GM12878 (cell line): ENCODE data around the gene ACYP2.

Source experiments
- CEBPB ChIP-seq, 2 experiments: fragments of 150-350 bp in 1 of 2; IDR thresholded peaks; 2 replicates each; pipeline ENCODE4 v1.6.1; 2012 to 2014; ENCODE audit warnings: low read depth in 2 of 2, low read length in 2 of 2, borderline replicate concordance in 1 of 2, inconsistent platforms in 1 of 2
- NFYB ChIP-seq: IDR thresholded peaks from 2 replicates; pipeline ENCODE4 v1.6.1; 2011; ENCODE audit warnings: low read depth, mild to moderate bottlenecking, low read length, improper control_type of control experiment, moderate library complexity; ENCODE audit not compliant: insufficient read depth
- TF ChIP-seq, protein P1 (sequence below), 3 experiments: IDR thresholded peaks in 2 of 3; conservative IDR thresholded peaks in 1 of 3; 2 replicates each; pipeline ENCODE4 v1.5.1; 2011; ENCODE audit warnings: low read depth in 3 of 3, low read length in 3 of 3, mild to moderate bottlenecking in 3 of 3, control low read depth in 2 of 3, moderate library complexity in 2 of 3, inconsistent platforms in 1 of 3, mixed read lengths in 1 of 3; ENCODE audit not compliant: control insufficient read depth in 2 of 3, insufficient read depth in 1 of 3; ENCODE audit errors: extremely low read depth in 1 of 3

DNA sequence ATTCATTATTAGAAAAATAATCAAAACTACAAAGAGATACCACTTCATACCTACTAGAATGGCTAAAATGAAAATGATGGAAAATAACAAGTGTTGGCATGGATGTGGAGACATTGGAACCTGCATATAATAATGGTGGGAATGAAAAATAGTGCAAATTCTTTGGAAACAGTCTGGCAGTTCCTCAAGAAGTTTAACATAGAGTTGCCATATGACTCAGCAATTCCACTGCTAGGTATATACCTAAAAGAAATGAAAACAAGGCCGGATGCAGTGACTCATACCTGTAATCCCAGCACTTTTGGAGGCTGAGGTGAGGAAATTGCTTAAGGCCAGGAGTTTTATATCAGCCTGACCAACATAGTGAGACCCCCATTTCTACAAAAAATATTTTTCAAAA, 41.6 kb upstream of the ACYP2 start:
- TF ChIP-seq CEBPB (IDR thresholded peaks at IDR 0.05; ENCODE audit: borderline replicate concordance in 1 of 2, low read depth in 2 of 2, low read length in 2 of 2), result no peak
- TF ChIP-seq NFYB, result no peak
- TF ChIP-seq, protein P1, sequence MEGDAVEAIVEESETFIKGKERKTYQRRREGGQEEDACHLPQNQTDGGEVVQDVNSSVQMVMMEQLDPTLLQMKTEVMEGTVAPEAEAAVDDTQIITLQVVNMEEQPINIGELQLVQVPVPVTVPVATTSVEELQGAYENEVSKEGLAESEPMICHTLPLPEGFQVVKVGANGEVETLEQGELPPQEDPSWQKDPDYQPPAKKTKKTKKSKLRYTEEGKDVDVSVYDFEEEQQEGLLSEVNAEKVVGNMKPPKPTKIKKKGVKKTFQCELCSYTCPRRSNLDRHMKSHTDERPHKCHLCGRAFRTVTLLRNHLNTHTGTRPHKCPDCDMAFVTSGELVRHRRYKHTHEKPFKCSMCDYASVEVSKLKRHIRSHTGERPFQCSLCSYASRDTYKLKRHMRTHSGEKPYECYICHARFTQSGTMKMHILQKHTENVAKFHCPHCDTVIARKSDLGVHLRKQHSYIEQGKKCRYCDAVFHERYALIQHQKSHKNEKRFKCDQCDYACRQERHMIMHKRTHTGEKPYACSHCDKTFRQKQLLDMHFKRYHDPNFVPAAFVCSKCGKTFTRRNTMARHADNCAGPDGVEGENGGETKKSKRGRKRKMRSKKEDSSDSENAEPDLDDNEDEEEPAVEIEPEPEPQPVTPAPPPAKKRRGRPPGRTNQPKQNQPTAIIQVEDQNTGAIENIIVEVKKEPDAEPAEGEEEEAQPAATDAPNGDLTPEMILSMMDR (IDR thresholded peaks at IDR 0.05 in 2 of 3, conservative IDR thresholded peaks at IDR 0.05 in 1 of 3; ENCODE audit: control insufficient read depth in 2 of 3, extremely low read depth in 1 of 3, insufficient read depth in 1 of 3, low read depth in 3 of 3, low read length in 3 of 3), result no peak
